ENCODE measurements around the gene SNRNP200.

Gene SNRNP200

GRCh38 chr2:96273763-96274162 is 31.6 kb downstream of the SNRNP200 start:
- Histone ChIP-seq H3K9me3 (replicated peaks; ENCODE audit: insufficient read depth, low read length) (no peaks in the 10 kb centered on the region), H3K36me3 (replicated peaks; ENCODE audit: insufficient read depth, low read length) (peaks cover 11% of the 10 kb centered on the region; the same call in 1 of the 2 replicates), H3K27me3 (replicated peaks; ENCODE audit: insufficient read depth, low read length) (no peaks in the 10 kb centered on the region), H3K4me1 (ENCODE audit: low read length) (no peaks in the 10 kb centered on the region), H3K4me2 (ENCODE audit: low read depth, low read length) (no peak overlapping the region), H3K4me3 (ENCODE audit: low read length) (no peak overlapping the region), H3K27ac (ENCODE audit: low read length) (no peak overlapping the region), H3F3A (ENCODE audit: insufficient read depth, low read length) (peaks cover 17% of the 10 kb centered on the region), H3K9me2 (replicated peaks; ENCODE audit: insufficient read depth, low read length) (no peaks in the 10 kb centered on the region), H2AFZ (ENCODE audit: low read length) (no peak overlapping the region), H3K9ac (ENCODE audit: low read length) (no peak overlapping the region), H3K79me2 (ENCODE audit: low read length) (peaks cover 2% of the 10 kb centered on the region), H4K20me1 (ENCODE audit: insufficient read depth, low read length) (no peaks in the 10 kb centered on the region)
- DNase-seq: no peak
- no peak for TF ChIP-seq CTCF (IDR thresholded peaks at IDR 0.05; ENCODE audit: low read length)
- no peak for TF ChIP-seq EZH2 (optimal IDR thresholded peaks at IDR 0.05; ENCODE audit: low read depth, low read length)
- TF ChIP-seq EZH2phosphoT487 (IDR thresholded peaks at IDR 0.05; ENCODE audit: low read length): no peak

GRCh38 chr2:96271995-96272394 is 33.4 kb downstream of the SNRNP200 start:
- no peak for DNase-seq
- H3K27ac ChIP-seq (ENCODE audit: low read length): no peak overlapping the region
- no peaks in the 10 kb centered on the region for H3K27me3 ChIP-seq (replicated peaks; ENCODE audit: insufficient read depth, low read length)
- no peaks in the 10 kb centered on the region for H4K20me1 ChIP-seq (ENCODE audit: insufficient read depth, low read length)
- H3K4me3 ChIP-seq (ENCODE audit: low read length): no peak overlapping the region
- H3K9ac ChIP-seq (ENCODE audit: low read length): no peak overlapping the region
- no peak overlapping the region for H3K4me2 ChIP-seq (ENCODE audit: low read depth, low read length)
- H3K9me2 ChIP-seq (replicated peaks; ENCODE audit: insufficient read depth, low read length): no peaks in the 10 kb centered on the region
- H3K9me3 ChIP-seq (replicated peaks; ENCODE audit: insufficient read depth, low read length): no peaks in the 10 kb centered on the region
- no peak for TF ChIP-seq CTCF (IDR thresholded peaks at IDR 0.05; ENCODE audit: low read length)
- no peak for TF ChIP-seq EZH2 (optimal IDR thresholded peaks at IDR 0.05; ENCODE audit: low read depth, low read length)
- peaks cover 19% of the 10 kb centered on the region for H3K79me2 ChIP-seq (ENCODE audit: low read length)
- peaks cover 17% of the 10 kb centered on the region for H3F3A ChIP-seq (ENCODE audit: insufficient read depth, low read length)
- peaks cover 13% of the 10 kb centered on the region; the same call in 1 of the 2 replicates for H3K36me3 ChIP-seq (replicated peaks; ENCODE audit: insufficient read depth, low read length)
- 0 out of 2 replicates have a peak, but pooled peaks cover 7% of the 10 kb centered on the region for H3K4me1 ChIP-seq (ENCODE audit: low read length)
- no peak overlapping the region for H2AFZ ChIP-seq (ENCODE audit: low read length)

DNA sequence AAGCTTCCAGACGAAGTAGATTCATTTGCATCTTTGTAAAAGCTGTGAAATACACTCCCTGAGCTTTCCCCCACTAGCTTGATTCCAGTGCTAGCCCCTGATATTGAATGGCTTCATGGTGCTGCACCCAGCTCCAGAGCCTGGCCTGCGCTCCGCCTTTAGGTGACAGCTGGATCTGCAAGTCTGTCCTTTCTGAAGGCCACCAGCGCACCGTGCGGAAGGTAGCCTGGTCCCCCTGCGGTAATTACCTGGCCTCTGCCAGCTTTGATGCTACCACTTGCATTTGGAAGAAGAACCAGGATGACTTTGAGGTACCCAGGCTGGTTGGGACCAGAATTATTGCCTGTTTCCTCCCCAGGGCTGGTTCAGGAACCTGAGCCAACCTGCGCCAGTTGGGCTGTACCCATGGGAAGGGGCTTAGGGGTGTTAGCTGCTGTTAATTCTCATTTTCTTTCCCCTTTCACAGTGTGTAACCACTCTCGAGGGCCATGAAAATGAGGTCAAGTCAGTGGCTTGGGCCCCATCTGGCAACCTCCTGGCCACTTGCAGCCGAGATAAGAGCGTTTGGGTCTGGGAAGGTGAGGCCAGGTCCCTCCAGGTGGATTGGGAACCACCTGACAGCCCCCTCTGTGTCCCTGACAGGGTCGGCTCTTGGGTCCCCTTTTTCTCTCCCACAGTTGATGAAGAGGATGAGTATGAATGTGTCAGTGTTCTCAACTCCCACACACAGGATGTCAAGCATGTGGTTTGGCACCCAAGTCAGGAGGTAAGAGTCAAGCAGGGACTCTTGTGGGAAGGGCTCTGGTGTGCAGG is 38.0 kb downstream of the SNRNP200 start:
- Histone ChIP-seq H3K27ac (ENCODE audit: low read length) (no peak overlapping the region), H3K36me3 (replicated peaks; ENCODE audit: insufficient read depth, low read length) (peaks cover 11% of the 10 kb centered on the region; the same call in 1 of the 2 replicates), H3K4me2 (ENCODE audit: low read depth, low read length) (peak overlapping the region; percentile 84; the same call in 1 of the 2 replicates), H3K4me1 (ENCODE audit: low read length) (peaks cover 21% of the 10 kb centered on the region), H3F3A (ENCODE audit: insufficient read depth, low read length) (0 out of 2 replicates have a peak, but pooled peaks cover 3% of the 10 kb centered on the region), H3K27me3 (replicated peaks; ENCODE audit: insufficient read depth, low read length) (no peaks in the 10 kb centered on the region), H4K20me1 (ENCODE audit: insufficient read depth, low read length) (no peaks in the 10 kb centered on the region), H3K9me3 (replicated peaks; ENCODE audit: insufficient read depth, low read length) (no peaks in the 10 kb centered on the region), H3K9me2 (replicated peaks; ENCODE audit: insufficient read depth, low read length) (no peaks in the 10 kb centered on the region), H2AFZ (ENCODE audit: low read length) (no peak overlapping the region), H3K79me2 (ENCODE audit: low read length) (peaks cover 63% of the 10 kb centered on the region), H3K9ac (ENCODE audit: low read length) (peak overlapping the region; percentile 86; the same call in 1 of the 2 replicates), H3K4me3 (ENCODE audit: low read length) (peak overlapping the region; percentile 100)
- peak; percentile 61 for DNase-seq
- TF ChIP-seq EZH2phosphoT487 (IDR thresholded peaks at IDR 0.05; ENCODE audit: low read length) (no peak), CTCF (IDR thresholded peaks at IDR 0.05; ENCODE audit: low read length) (peak; percentile 56)
